CD4-positive, alpha-beta T cell (primary cell): ENCODE results near the gene WFDC1. TPM values are rescaled to one million over a fixed set of nuclear protein-coding genes. Genes with fewer than 3 reads are reported as not detected.

Experiments used
- ATAC-seq: fragments of 200-7000 bp; cut with Tn5 transposase; one replicate; pipeline ENCODE4 v1.10.0; 2022; ENCODE audit warnings: mild to moderate bottlenecking; ENCODE audit not compliant: poor library complexity
- CTCF ChIA-PET: fragments of 350-600 bp; sonication (Branson Sonifier 250); formaldehyde crosslinking; loops from one replicate; lab custom pipeline; 2021; ENCODE audit warnings: antibody characterized with exemption, inconsistent platforms; lab: Charles Lee
- POLR2A ChIA-PET: fragments of 350-600 bp; sonication (Branson Sonifier 250); formaldehyde crosslinking; loops from one replicate; lab custom pipeline; 2021; ENCODE audit warnings: antibody characterized with exemption, inconsistent platforms; lab: Charles Lee
- DNase-seq, 14 experiments: peaks; one replicate each; pipeline ENCODE4 v3.0.0-alpha.2; 2013 to 2020; ENCODE audit warnings: mixed read lengths in 2 of 14
- H3K27ac ChIP-seq, 2 donors: one replicate each; pipeline versions ENCODE4 v1.5.1 to v1.7.0; 2013; ENCODE audit warnings: low read length in 2 of 2, low read depth in 1 of 2, mild to moderate bottlenecking in 1 of 2
- H3K27me3 ChIP-seq, 2 experiments: 1 replicate in 1 of 2; 2 replicates in 1 of 2; pipeline versions ENCODE4 v1.6.1 to v1.7.0; 2013; ENCODE audit warnings: low read length in 2 of 2, control low read depth in 1 of 2, mild to moderate bottlenecking in 1 of 2, moderate library complexity in 1 of 2; ENCODE audit not compliant: insufficient read depth in 2 of 2, control insufficient read depth in 1 of 2
- H3K36me3 ChIP-seq: one replicate; pipeline ENCODE4 v1.6.1; 2013; ENCODE audit warnings: low read length, control low read depth; ENCODE audit not compliant: insufficient read depth
- H3K4me1 ChIP-seq: one replicate; pipeline ENCODE4 v1.6.1; 2013; ENCODE audit warnings: low read length, control low read depth; ENCODE audit not compliant: insufficient read depth
- H3K4me3 ChIP-seq: one replicate; pipeline ENCODE4 v1.5.1; 2013; ENCODE audit warnings: mild to moderate bottlenecking, low read length, moderate library complexity
- H3K9me3 ChIP-seq, 2 experiments: 1 replicate in 1 of 2; 2 replicates in 1 of 2; pipeline versions ENCODE4 v1.6.1 to v1.7.0; 2013; ENCODE audit warnings: low read length in 2 of 2, mild to moderate bottlenecking in 2 of 2, control low read depth in 1 of 2, moderate library complexity in 1 of 2; ENCODE audit not compliant: control insufficient read depth in 1 of 2, insufficient read depth in 1 of 2
- H3K27ac Mint-ChIP-seq: one replicate; pipeline ENCODE4 v1.8.0; 2020; ENCODE audit warnings: mixed read lengths
- H3K27me3 Mint-ChIP-seq: one replicate; pipeline ENCODE4 v1.8.0; 2021; ENCODE audit warnings: mixed read lengths
- H3K36me3 Mint-ChIP-seq: one replicate; pipeline ENCODE4 v1.8.0; 2021; ENCODE audit warnings: low read depth, mixed read lengths
- H3K4me1 Mint-ChIP-seq: one replicate; pipeline ENCODE4 v1.8.0; 2021; ENCODE audit warnings: low read depth, mixed read lengths
- H3K4me3 Mint-ChIP-seq: one replicate; pipeline ENCODE4 v1.8.0; 2020; ENCODE audit warnings: mild to moderate bottlenecking, mixed read lengths
- H3K9me3 Mint-ChIP-seq: one replicate; pipeline ENCODE4 v1.8.0; 2020; ENCODE audit warnings: mixed read lengths
- CTCF ChIP-seq: fragments of 200-600 bp; IDR thresholded peaks from one replicate; pipeline ENCODE4 v1.8.0; 2022; ENCODE audit warnings: antibody characterized with exemption, mild to moderate bottlenecking
- intact Hi-C, 2 experiments: fragments of 100-400 bp; cut with DNase I in 1 of 2; cut with micrococcal nuclease in 1 of 2; formaldehyde crosslinking; loops; one replicate each; pipeline versions ENCODE4 v1.15.1 to v1.9.0; 2023 to 2025; cut with DNase I, micrococcal nuclease
- total RNA-seq, 174 experiments: library from RNA in 2 of 174; stranded (reverse) in 2 of 174; gene quantifications; one replicate each; pipeline ENCODE4 v1.2.3 and lab custom pipeline; 2021 to 2026

Gene WFDC1
- total RNA-seq, 2 experiments from 2014 or later = not detected

DNA sequence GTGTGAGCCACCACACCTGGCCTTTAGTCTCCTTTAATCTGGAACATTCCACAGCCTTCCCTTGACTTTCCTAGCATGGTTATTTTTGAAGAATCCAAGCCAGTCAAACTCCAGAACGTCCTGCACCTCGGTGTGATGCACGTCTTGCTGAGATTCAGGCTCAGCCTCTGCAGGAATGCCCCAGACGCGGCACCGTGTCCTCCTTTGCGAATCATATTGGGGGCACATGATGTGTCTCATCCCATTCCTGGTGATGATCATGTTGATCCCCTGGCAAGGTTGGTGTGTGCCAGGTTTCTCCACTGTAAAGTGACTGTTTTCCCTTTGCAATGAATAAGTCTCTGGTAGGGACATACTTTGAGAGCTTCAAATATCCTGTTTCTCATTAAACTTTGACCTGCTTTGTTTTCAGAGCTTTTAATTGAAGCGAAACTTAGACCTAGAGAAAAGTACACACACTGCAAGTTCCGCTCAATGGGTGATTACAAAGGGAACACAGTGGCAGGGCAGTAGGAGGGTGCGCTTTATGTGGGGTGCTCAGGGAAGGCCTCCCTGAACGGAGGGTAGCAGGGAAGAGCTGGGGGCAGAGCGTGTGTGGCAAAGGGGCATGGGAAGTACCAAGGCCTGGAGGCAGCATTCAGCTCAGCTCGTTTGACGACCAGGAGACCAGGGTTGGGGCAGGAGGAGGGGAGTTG is 64.1 kb downstream of the WFDC1 start:
- ATAC-seq = no peak
- Histone ChIP-seq H3K4me3 (no peak overlapping the region), H3K36me3 (no peaks in the 10 kb centered on the region), H3K27me3 (no peaks in the 10 kb centered on the region), H3K27ac (no peak overlapping the region), H3K9me3 (no peaks in the 10 kb centered on the region), H3K4me1 (peaks cover 12% of the 10 kb centered on the region)
- ChIA-PET POLR2A (no interaction called here), CTCF (no interaction called here)
- Mint-ChIP-seq H3K4me3 (no peak overlapping the region), H3K9me3 (no peaks in the 10 kb centered on the region), H3K4me1 (peaks cover 20% of the 10 kb centered on the region), H3K27me3 (peaks cover 9% of the 10 kb centered on the region), H3K27ac (no peak overlapping the region), H3K36me3 (no peaks in the 10 kb centered on the region)
- intact Hi-C loops = no loop called here
- no peak for TF ChIP-seq CTCF
- no peak for DNase-seq

DNA sequence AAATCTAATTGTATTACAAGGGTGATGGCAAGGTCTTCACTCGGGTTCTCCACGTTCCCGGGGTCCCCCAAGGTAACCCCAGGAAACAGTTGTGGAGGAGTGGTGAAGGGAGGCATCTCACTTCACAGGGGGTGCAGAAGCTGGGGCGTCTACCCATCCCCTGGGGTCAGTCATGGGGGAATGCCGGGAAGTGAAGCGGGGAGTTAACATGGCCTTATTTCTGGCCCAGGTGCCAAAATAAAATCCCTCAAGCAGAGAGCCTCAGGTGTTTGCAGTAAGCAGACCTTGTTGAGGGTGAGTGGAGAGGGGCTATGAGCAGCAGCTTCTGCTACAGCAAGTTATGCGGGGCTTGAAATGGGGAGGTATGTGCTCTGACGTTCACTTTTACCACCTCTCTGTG is 64.6 kb downstream of the WFDC1 start:
- H3K27me3 Mint-ChIP-seq = peaks cover 13% of the 10 kb centered on the region
- POLR2A ChIA-PET = no interaction called here
- CTCF ChIA-PET = no interaction called here
- ATAC-seq = no peak
- H3K36me3 Mint-ChIP-seq = no peaks in the 10 kb centered on the region
- no peak overlapping the region for H3K27ac Mint-ChIP-seq
- Histone ChIP-seq H3K36me3 (no peaks in the 10 kb centered on the region), H3K4me3 (no peak overlapping the region), H3K27me3 (no peaks in the 10 kb centered on the region), H3K27ac (no peak overlapping the region), H3K4me1 (peaks cover 12% of the 10 kb centered on the region), H3K9me3 (no peaks in the 10 kb centered on the region)
- intact Hi-C loops = no loop called here
- no peak overlapping the region for H3K4me3 Mint-ChIP-seq
- DNase-seq = no peak
- no peaks in the 10 kb centered on the region for H3K9me3 Mint-ChIP-seq
- H3K4me1 Mint-ChIP-seq = peaks cover 20% of the 10 kb centered on the region
- no peak for TF ChIP-seq CTCF

DNA sequence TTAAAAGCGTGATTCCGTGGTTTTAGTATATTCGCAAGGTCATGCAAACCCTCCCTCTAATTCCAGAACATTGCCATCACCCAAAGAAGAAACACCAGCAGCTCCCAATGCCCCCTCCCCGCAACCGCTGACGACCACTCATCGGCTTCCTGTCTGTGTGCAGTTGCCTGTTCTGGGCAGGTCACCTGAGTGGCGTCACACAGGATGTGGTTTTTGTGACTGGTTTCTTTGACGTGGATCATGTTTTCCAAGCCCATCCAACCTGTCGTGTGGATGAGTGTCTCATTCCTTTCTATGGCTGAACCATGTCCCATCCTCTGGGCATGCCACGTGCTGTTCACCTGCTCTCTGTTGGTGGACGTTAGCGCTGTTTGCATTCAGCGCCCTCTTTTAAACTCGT is 65.5 kb downstream of the WFDC1 start:
- POLR2A ChIA-PET = no interaction called here
- CTCF ChIA-PET = no interaction called here
- Mint-ChIP-seq H3K36me3 (no peaks in the 10 kb centered on the region), H3K4me1 (peaks cover 20% of the 10 kb centered on the region), H3K27ac (peak overlapping the region; percentile 21), H3K27me3 (peaks cover 16% of the 10 kb centered on the region), H3K9me3 (no peaks in the 10 kb centered on the region), H3K4me3 (no peak overlapping the region)
- peak; percentile 72 for ATAC-seq
- DNase-seq = peak in 10 of 14 experiments; percentile 2 to 49 (median 22)
- no peaks in the 10 kb centered on the region for H3K27me3 ChIP-seq
- H3K27ac ChIP-seq = no peak overlapping the region
- no peak for TF ChIP-seq CTCF
- peaks cover 12% of the 10 kb centered on the region for H3K4me1 ChIP-seq
- intact Hi-C loops = no loop called here
- H3K36me3 ChIP-seq = no peaks in the 10 kb centered on the region
- H3K9me3 ChIP-seq = no peaks in the 10 kb centered on the region
- no peak overlapping the region for H3K4me3 ChIP-seq
